ENCODE results near the gene RGPD8. TPM values are rescaled to one million over a fixed set of nuclear protein-coding genes. Genes with fewer than 3 reads are reported as not detected.

The RGPD8 gene
- total RNA-seq, 2 experiments from 2014 or later, result not detected

- no peak for TF ChIP-seq CTCF (conservative IDR thresholded peaks at IDR 0.05; ENCODE audit: low read length)
- no peak for TF ChIP-seq EZH2phosphoT487 (IDR thresholded peaks at IDR 0.05; ENCODE audit: borderline replicate concordance, low read depth, low read length)
- POLR2A ChIA-PET, result no interaction called here
- Histone ChIP-seq H3K4me2 (ENCODE audit: low read length) (no peak overlapping the region), H4K20me1 (ENCODE audit: insufficient read depth, low read length) (no peaks in the 10 kb centered on the region), H3K9me3 (ENCODE audit: low read length) (no peaks in the 10 kb centered on the region), H3K4me1 (ENCODE audit: insufficient read depth, low read length, poor library complexity, severe bottlenecking) (no peaks in the 10 kb centered on the region), H3K79me2 (ENCODE audit: insufficient read depth, low read depth, low read length) (no peaks in the 10 kb centered on the region), H3K4me3 (ENCODE audit: low read depth, low read length, poor library complexity, severe bottlenecking) (no peak overlapping the region), H3K36me3 (ENCODE audit: insufficient read depth, low read length) (no peaks in the 10 kb centered on the region), H3K9me2 (ENCODE audit: insufficient read depth, low read length) (no peaks in the 10 kb centered on the region), H3K27ac (ENCODE audit: low read depth, low read length, poor library complexity, severe bottlenecking) (no peak overlapping the region), H2AFZ (ENCODE audit: low read length) (no peak overlapping the region)
- intact Hi-C loops (cut with micrococcal nuclease; ENCODE audit: unreplicated experiment), result no loop called here
- no TSS peak for BruUV-seq (replicated peaks)
- DNase-seq (ENCODE audit: low spot score), result no peak
- CTCF ChIA-PET (ENCODE audit: unreplicated experiment), result no interaction called here
These were observed 91.3 kb downstream of the RGPD8 start for GRCh38 chr2:112342067-112342550.

DNA sequence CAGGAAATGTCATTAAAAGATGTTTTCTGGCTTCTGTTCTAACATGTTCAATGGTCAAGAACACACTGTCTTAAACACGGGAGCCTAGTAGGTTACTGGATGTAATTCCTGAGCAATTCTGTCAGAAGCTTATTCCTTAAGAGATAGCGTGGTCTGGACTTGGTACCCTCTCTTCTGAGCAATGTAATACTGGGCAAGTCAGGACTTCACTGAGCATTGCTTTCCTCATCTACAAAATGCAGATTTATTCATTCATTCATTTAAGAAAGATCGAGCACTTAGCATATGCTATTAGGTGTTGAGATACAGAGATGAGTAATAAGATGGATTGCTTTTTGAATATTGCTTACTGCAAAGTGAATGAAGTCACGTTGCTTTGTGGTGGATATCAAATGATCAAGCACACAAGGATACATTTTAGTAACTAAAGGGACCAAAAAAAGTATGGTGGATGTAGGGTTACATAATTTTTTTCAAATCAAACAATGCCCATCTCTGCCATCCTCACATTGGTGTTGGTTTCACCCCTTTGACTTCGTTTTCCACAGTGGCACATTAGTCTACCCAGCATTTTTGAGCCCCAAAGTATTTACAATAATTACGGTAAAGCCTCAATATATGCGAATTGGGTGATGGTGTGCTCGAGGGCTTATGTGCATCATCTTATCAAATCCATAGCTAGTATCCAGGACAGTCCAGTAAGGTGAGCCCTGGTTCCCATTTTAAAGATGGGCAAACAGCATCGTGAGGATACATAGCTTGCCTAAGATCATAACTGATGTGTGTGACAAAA, 92.8 kb downstream of the RGPD8 start:
- intact Hi-C loops (cut with micrococcal nuclease; ENCODE audit: unreplicated experiment), result no loop called here
- Histone ChIP-seq H3K4me1 (ENCODE audit: insufficient read depth, low read length, poor library complexity, severe bottlenecking) (no peaks in the 10 kb centered on the region), H3K9me3 (ENCODE audit: low read length) (no peaks in the 10 kb centered on the region), H3K4me3 (ENCODE audit: low read depth, low read length, poor library complexity, severe bottlenecking) (no peak overlapping the region), H3K9me2 (ENCODE audit: insufficient read depth, low read length) (no peaks in the 10 kb centered on the region), H3K27ac (ENCODE audit: low read depth, low read length, poor library complexity, severe bottlenecking) (no peak overlapping the region), H4K20me1 (ENCODE audit: insufficient read depth, low read length) (no peaks in the 10 kb centered on the region), H3K36me3 (ENCODE audit: insufficient read depth, low read length) (no peaks in the 10 kb centered on the region), H2AFZ (ENCODE audit: low read length) (no peak overlapping the region), H3K4me2 (ENCODE audit: low read length) (no peak overlapping the region), H3K79me2 (ENCODE audit: insufficient read depth, low read depth, low read length) (no peaks in the 10 kb centered on the region)
- no peak for TF ChIP-seq EZH2phosphoT487 (IDR thresholded peaks at IDR 0.05; ENCODE audit: borderline replicate concordance, low read depth, low read length)
- TF ChIP-seq CTCF (conservative IDR thresholded peaks at IDR 0.05; ENCODE audit: low read length), result no peak
- ChIA-PET CTCF (ENCODE audit: unreplicated experiment) (no interaction called here), POLR2A (interaction anchor here (0.6 kb wide), 1 partner anchor 97 kb away, joined by 3 read pairs; no protein-coding TSS in a partner anchor)
- BruUV-seq (replicated peaks), result no TSS peak
- DNase-seq (ENCODE audit: low spot score), result no peak

GRCh38 chr2:112339986-112340385, 93.5 kb downstream of the RGPD8 start:
- Histone ChIP-seq H3K9me2 (ENCODE audit: insufficient read depth, low read length) (no peaks in the 10 kb centered on the region), H3K4me1 (ENCODE audit: insufficient read depth, low read length, poor library complexity, severe bottlenecking) (no peaks in the 10 kb centered on the region), H3K27ac (ENCODE audit: low read depth, low read length, poor library complexity, severe bottlenecking) (no peak overlapping the region), H3K9me3 (ENCODE audit: low read length) (no peaks in the 10 kb centered on the region), H3K4me2 (ENCODE audit: low read length) (no peak overlapping the region), H3K36me3 (ENCODE audit: insufficient read depth, low read length) (no peaks in the 10 kb centered on the region), H3K4me3 (ENCODE audit: low read depth, low read length, poor library complexity, severe bottlenecking) (no peak overlapping the region), H3K79me2 (ENCODE audit: insufficient read depth, low read depth, low read length) (no peaks in the 10 kb centered on the region), H4K20me1 (ENCODE audit: insufficient read depth, low read length) (no peaks in the 10 kb centered on the region), H2AFZ (ENCODE audit: low read length) (no peak overlapping the region)
- POLR2A ChIA-PET, result no interaction called here
- DNase-seq (ENCODE audit: low spot score), result no peak
- CTCF ChIA-PET (ENCODE audit: unreplicated experiment), result no interaction called here
- TF ChIP-seq CTCF (conservative IDR thresholded peaks at IDR 0.05; ENCODE audit: low read length), result no peak
- no TSS peak for BruUV-seq (replicated peaks)
- intact Hi-C loops (cut with micrococcal nuclease; ENCODE audit: unreplicated experiment), result no loop called here

Measured in OCI-LY7 (cell line).